Panc1 (cell line): ENCODE results near the gene AVEN. TPM values are rescaled to one million over a fixed set of nuclear protein-coding genes. Genes with fewer than 3 reads are reported as not detected.

Source experiments
- ATAC-seq: fragments of 200-7000 bp; cut with Tn5 transposase; 2 replicates; pipeline ENCODE4 v1.9.1; 2020; ENCODE audit warnings: mild to moderate bottlenecking, moderate library complexity
- BruUV-seq: library from RNA; stranded (reverse); fragments of 400-500 nt; replicated peaks from 2 replicates; lab custom pipeline; 2021; lab: Mats Ljungman, UMichigan
- CTCF ChIA-PET: fragments of 300-600 bp; sonication (Branson Sonifier 250); formaldehyde crosslinking; loops from one replicate; lab custom pipeline; 2022; ENCODE audit warnings: antibody characterized with exemption; lab: Charles Lee
- POLR2A ChIA-PET: fragments of 300-600 bp; sonication (Branson Sonifier 250); formaldehyde crosslinking; loops from one replicate; lab custom pipeline; 2022; ENCODE audit warnings: antibody characterized with exemption; lab: Charles Lee
- DNase-seq: peaks from one replicate; pipeline ENCODE4 v3.0.0-alpha.2; 2010; ENCODE audit warnings: low read depth, low spot score
- H3K27ac ChIP-seq: 2 replicates; pipeline ENCODE4 v1.5.1; 2011; ENCODE audit warnings: mild to moderate bottlenecking, low read length, inconsistent platforms
- H3K27me3 ChIP-seq: fragments of 200-500 bp; sonication (Bioruptor generic); 2 replicates; pipeline ENCODE4 v1.6.0; 2014; ENCODE audit warnings: low read length, inconsistent platforms; ENCODE audit not compliant: control insufficient read depth, insufficient read depth
- H3K36me3 ChIP-seq: fragments of 200-500 bp; sonication (Bioruptor generic); 2 replicates; pipeline ENCODE4 v1.5.1; 2014; ENCODE audit warnings: inconsistent platforms, mild to moderate bottlenecking, low read length, moderate library complexity; ENCODE audit not compliant: control insufficient read depth, insufficient read depth
- H3K4me1 ChIP-seq: 2 replicates; pipeline ENCODE4 v1.5.1; 2011; ENCODE audit warnings: inconsistent platforms, mild to moderate bottlenecking, low read length, moderate library complexity; ENCODE audit not compliant: control insufficient read depth, insufficient read depth
- H3K4me3 ChIP-seq, 2 experiments: 2 replicates each; pipeline ENCODE4 v1.5.1; 2011 to 2012; ENCODE audit warnings: low read depth in 2 of 2, low read length in 2 of 2, mild to moderate bottlenecking in 2 of 2, inconsistent platforms in 1 of 2, moderate library complexity in 1 of 2
- H3K9me3 ChIP-seq: fragments of 200-500 bp; sonication (Bioruptor generic); 2 replicates; pipeline ENCODE4 v1.5.1; 2014; ENCODE audit warnings: low read depth, mild to moderate bottlenecking, inconsistent platforms, low read length, moderate library complexity; ENCODE audit not compliant: control insufficient read depth, insufficient read depth
- CTCF ChIP-seq: fragments of 450-650 bp; IDR thresholded peaks from 2 replicates; pipeline ENCODE4 v1.5.1; 2017; ENCODE audit warnings: mild to moderate bottlenecking
- POLR2AphosphoS5 ChIP-seq: IDR thresholded peaks from 2 replicates; pipeline ENCODE4 v1.6.1; 2012; ENCODE audit warnings: mild to moderate bottlenecking, low read depth, low read length, moderate library complexity
- REST ChIP-seq, 2 experiments: IDR thresholded peaks; 2 replicates each; pipeline ENCODE4 v1.6.1; 2011 to 2012; ENCODE audit warnings: low read depth in 2 of 2, control low read depth in 1 of 2, low read length in 1 of 2, mild to moderate bottlenecking in 1 of 2, moderate library complexity in 1 of 2; ENCODE audit not compliant: insufficient read depth in 1 of 2
- SIN3A ChIP-seq: IDR thresholded peaks from 2 replicates; pipeline ENCODE4 v1.6.1; 2012; ENCODE audit warnings: low read depth, mild to moderate bottlenecking, low read length, moderate library complexity, borderline replicate concordance; ENCODE audit not compliant: insufficient read depth
- TCF7L2 ChIP-seq: IDR thresholded peaks from 2 replicates; pipeline ENCODE4 v1.6.1; 2011; ENCODE audit warnings: mild to moderate bottlenecking, low read depth, low read length, inconsistent platforms
- in situ Hi-C: cut with HindIII; loops from 2 replicates; pipeline ENCODE4 v1.10.0; 2016; ENCODE audit warnings: low sequenced_read_pairs, low pct_unique_long_range_greater_than_20kb
- intact Hi-C: fragments of 100-400 bp; cut with micrococcal nuclease; formaldehyde crosslinking; loops from one replicate; pipeline ENCODE4 v1.10.0; 2022; ENCODE audit not compliant: unreplicated experiment
- total RNA-seq: library from RNA; stranded (reverse); gene quantifications from one replicate; pipeline ENCODE4 v1.2.1, GENCODE V29; 2021; ENCODE audit not compliant: unreplicated experiment

AVEN gene
- total RNA-seq, 1 experiment from 2014 or later, result 18.4 TPM

GRCh38 chr15:33907326-33907725 lies 131.7 kb downstream of the AVEN start:
- no peak overlapping the region for H3K27ac ChIP-seq
- TF ChIP-seq REST (IDR thresholded peaks at IDR 0.05; ENCODE audit: insufficient read depth in 1 of 2, low read depth in 2 of 2, low read length in 1 of 2) (no peak), CTCF (no peak), TCF7L2 (no peak), SIN3A (no peak), POLR2AphosphoS5 (no peak)
- no peak for DNase-seq
- intact Hi-C loops (no loop called here), in situ Hi-C loops (no loop called here)
- no peaks in the 10 kb centered on the region for H3K9me3 ChIP-seq
- ATAC-seq, result no peak
- POLR2A ChIA-PET, result no interaction called here
- no peak overlapping the region for H3K4me3 ChIP-seq
- H3K27me3 ChIP-seq, result no peaks in the 10 kb centered on the region
- CTCF ChIA-PET, result no interaction called here
- H3K36me3 ChIP-seq, result no peaks in the 10 kb centered on the region
- no peaks in the 10 kb centered on the region; the same call in 1 of the 2 replicates for H3K4me1 ChIP-seq
- no TSS peak for BruUV-seq

DNA sequence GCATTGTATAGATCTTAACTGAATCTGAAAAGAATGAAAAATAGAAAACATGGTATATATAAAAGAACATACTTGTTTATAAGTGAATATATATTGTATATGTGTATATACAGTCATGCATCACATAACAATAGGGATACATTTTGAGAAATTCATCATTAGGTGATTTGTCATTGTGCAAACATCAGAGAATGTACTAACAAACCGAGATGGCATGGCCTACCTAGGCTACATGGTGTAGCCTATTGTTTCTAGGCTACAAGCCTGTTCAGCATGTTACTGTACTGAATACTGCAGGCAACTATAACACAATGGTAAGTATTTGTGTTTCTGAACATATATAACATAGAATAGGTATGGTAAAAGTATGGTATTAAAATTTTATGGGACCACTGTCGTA lies 135.3 kb downstream of the AVEN start:
- H3K27ac ChIP-seq, result no peak overlapping the region
- no peaks in the 10 kb centered on the region for H3K27me3 ChIP-seq
- no peaks in the 10 kb centered on the region for H3K9me3 ChIP-seq
- ATAC-seq (no peak), DNase-seq (no peak)
- ChIA-PET POLR2A (no interaction called here), CTCF (no interaction called here)
- intact Hi-C loops (no loop called here), in situ Hi-C loops (no loop called here)
- no peaks in the 10 kb centered on the region for H3K36me3 ChIP-seq
- no peaks in the 10 kb centered on the region; the same call in 1 of the 2 replicates for H3K4me1 ChIP-seq
- TF ChIP-seq REST (IDR thresholded peaks at IDR 0.05; ENCODE audit: insufficient read depth in 1 of 2, low read depth in 2 of 2, low read length in 1 of 2) (no peak), CTCF (no peak), TCF7L2 (no peak), POLR2AphosphoS5 (no peak), SIN3A (no peak)
- H3K4me3 ChIP-seq, result no peak overlapping the region
- no TSS peak for BruUV-seq
